DOHH2 (cell line): ENCODE measurements around the gene INPP5F.

Experiments
- H3F3A ChIP-seq: fragments of 200-600 bp; sonication (generic), shearing (Covaris generic); 2 replicates; pipeline ENCODE4 v1.6.0; 2016; ENCODE audit warnings: antibody characterized with exemption, mild to moderate bottlenecking; ENCODE audit not compliant: control insufficient read depth, insufficient read depth
- H3K27ac ChIP-seq: fragments of 200-600 bp; sonication (generic); 2 replicates; pipeline ENCODE4 v1.5.1; 2014; ENCODE audit warnings: low read depth, mild to moderate bottlenecking, low read length, moderate library complexity
- H3K27me3 ChIP-seq: fragments of 200-600 bp; sonication (generic); 2 replicates; pipeline ENCODE4 v1.6.1; 2014; ENCODE audit warnings: mild to moderate bottlenecking, low read length, mixed read lengths; ENCODE audit not compliant: control insufficient read depth
- H3K36me3 ChIP-seq: fragments of 200-600 bp; sonication (generic); 2 replicates; pipeline ENCODE4 v1.6.1; 2014; ENCODE audit warnings: mild to moderate bottlenecking, low read length, moderate library complexity, mixed read lengths; ENCODE audit not compliant: control insufficient read depth
- H3K4me1 ChIP-seq: fragments of 200-600 bp; sonication (generic); 2 replicates; pipeline ENCODE4 v1.6.1; 2014; ENCODE audit warnings: mild to moderate bottlenecking, low read length, mixed read lengths; ENCODE audit not compliant: control insufficient read depth
- H3K4me2 ChIP-seq: fragments of 200-600 bp; sonication (generic); 2 replicates; pipeline ENCODE4 v1.6.0; 2014; ENCODE audit warnings: mild to moderate bottlenecking, low read length, moderate library complexity
- H3K4me3 ChIP-seq: fragments of 200-600 bp; sonication (generic); 2 replicates; pipeline ENCODE4 v1.5.1; 2014; ENCODE audit warnings: mild to moderate bottlenecking, low read length, mixed read lengths
- H3K79me2 ChIP-seq: fragments of 200-600 bp; sonication (generic); 2 replicates; pipeline ENCODE4 v1.6.1; 2014; ENCODE audit warnings: mild to moderate bottlenecking, low read length, mixed read lengths; ENCODE audit not compliant: control insufficient read depth
- H3K9me2 ChIP-seq: fragments of 200-600 bp; sonication (generic); replicated peaks from 2 replicates; pipeline ENCODE4 v1.6.1; 2014; ENCODE audit warnings: mild to moderate bottlenecking, low read length, mixed read lengths; ENCODE audit not compliant: control insufficient read depth
- H3K9me3 ChIP-seq: fragments of 200-600 bp; sonication (generic); 2 replicates; pipeline ENCODE4 v1.6.1; 2014; ENCODE audit warnings: antibody characterized with exemption, low read length, mixed read lengths; ENCODE audit not compliant: control insufficient read depth, insufficient read depth
- H4K20me1 ChIP-seq: fragments of 200-600 bp; sonication (generic); 2 replicates; pipeline ENCODE4 v1.6.0; 2014; ENCODE audit warnings: low read depth, mild to moderate bottlenecking, antibody characterized with exemption, low read length, moderate library complexity; ENCODE audit not compliant: control insufficient read depth, insufficient read depth
- EZH2phosphoT487 ChIP-seq: fragments of 200-600 bp; sonication (generic); IDR thresholded peaks from 2 replicates; pipeline ENCODE4 v1.6.1; 2017; ENCODE audit warnings: borderline replicate concordance, mild to moderate bottlenecking, antibody characterized with exemption, low read length, moderate library complexity, mixed read lengths
- TF ChIP-seq, protein P1 (sequence below): fragments of 200-600 bp; sonication (generic); IDR thresholded peaks from one replicate; pipeline ENCODE4 v1.5.1; 2014; ENCODE audit warnings: antibody characterized with exemption, mild to moderate bottlenecking, low read depth, low read length; ENCODE audit not compliant: poor library complexity, severe bottlenecking

The INPP5F gene

DNA sequence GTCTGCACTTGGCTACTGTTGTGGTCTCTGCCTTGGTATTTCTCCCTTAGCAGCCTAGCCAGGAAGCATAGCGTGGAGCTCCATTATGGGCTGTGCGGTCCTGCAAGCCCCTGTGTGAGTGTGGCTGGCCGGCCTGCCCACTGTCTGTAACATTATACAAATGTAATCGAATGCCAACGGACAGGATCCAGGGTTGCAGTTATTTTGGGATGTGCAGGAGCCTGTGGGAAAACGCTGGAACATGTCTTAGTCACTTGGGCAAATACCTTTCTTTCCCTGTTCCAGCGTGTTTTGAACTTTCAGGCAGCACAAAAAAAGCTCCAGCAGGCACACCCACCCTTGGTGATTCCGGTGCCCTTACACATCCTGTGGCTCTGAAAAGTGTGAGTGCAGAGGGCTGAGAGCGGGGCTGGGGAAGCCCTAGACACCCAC is 45.2 kb upstream of the INPP5F start:
- H3K27me3 ChIP-seq = peaks cover 5% of the 10 kb centered on the region; the same call in 1 of the 2 replicates
- H4K20me1 ChIP-seq = no peaks in the 10 kb centered on the region
- H3K9me3 ChIP-seq = no peaks in the 10 kb centered on the region
- H3K9me2 ChIP-seq = no peaks in the 10 kb centered on the region
- H3K4me3 ChIP-seq = no peak overlapping the region
- no peak for TF ChIP-seq EZH2phosphoT487
- TF ChIP-seq, protein P1, sequence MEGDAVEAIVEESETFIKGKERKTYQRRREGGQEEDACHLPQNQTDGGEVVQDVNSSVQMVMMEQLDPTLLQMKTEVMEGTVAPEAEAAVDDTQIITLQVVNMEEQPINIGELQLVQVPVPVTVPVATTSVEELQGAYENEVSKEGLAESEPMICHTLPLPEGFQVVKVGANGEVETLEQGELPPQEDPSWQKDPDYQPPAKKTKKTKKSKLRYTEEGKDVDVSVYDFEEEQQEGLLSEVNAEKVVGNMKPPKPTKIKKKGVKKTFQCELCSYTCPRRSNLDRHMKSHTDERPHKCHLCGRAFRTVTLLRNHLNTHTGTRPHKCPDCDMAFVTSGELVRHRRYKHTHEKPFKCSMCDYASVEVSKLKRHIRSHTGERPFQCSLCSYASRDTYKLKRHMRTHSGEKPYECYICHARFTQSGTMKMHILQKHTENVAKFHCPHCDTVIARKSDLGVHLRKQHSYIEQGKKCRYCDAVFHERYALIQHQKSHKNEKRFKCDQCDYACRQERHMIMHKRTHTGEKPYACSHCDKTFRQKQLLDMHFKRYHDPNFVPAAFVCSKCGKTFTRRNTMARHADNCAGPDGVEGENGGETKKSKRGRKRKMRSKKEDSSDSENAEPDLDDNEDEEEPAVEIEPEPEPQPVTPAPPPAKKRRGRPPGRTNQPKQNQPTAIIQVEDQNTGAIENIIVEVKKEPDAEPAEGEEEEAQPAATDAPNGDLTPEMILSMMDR = no peak
- no peaks in the 10 kb centered on the region for H3K79me2 ChIP-seq
- H3K27ac ChIP-seq = no peak overlapping the region
- no peak overlapping the region for H3K4me2 ChIP-seq
- H3K36me3 ChIP-seq = no peaks in the 10 kb centered on the region
- no peaks in the 10 kb centered on the region for H3K4me1 ChIP-seq
- H3F3A ChIP-seq = no peaks in the 10 kb centered on the region; the same call in 1 of the 2 replicates

DNA sequence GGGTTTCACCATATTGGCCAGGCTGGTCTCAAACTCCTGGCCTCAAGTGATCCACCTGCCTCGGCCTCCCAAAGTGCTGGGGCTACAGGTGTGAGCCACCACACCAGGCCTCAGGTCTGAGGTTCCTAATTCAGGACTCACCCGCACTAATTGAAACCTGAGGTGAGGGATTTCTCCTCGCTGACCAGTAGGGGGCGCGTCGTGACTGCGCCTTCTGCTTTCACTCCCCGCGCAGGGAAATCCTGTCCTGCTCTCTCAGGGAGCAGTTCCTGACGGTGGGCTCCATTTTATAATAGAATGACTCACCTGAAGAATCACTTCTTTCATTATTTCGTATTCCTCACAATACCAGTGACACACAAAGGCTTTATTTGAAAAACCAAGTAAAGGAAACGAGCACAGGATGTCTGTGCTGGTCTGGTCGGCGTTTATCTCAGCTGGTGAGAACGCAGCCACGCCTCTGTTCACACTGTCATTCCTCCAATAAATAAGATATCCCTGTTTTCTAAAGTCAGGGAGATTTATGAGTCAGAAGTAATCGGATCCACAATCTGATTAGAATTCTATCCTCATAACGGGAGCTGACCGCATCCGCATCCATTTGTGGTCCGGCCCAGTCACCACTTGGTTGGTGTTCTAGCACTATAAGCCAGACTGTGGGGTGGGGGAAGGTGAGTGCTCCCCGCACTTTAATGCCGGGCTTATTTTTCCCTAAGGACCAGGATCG is 39.2 kb upstream of the INPP5F start:
- no peaks in the 10 kb centered on the region for H3K79me2 ChIP-seq
- H3K36me3 ChIP-seq = no peaks in the 10 kb centered on the region
- H3K27me3 ChIP-seq = 0 out of 2 replicates have a peak, but pooled peaks cover 3% of the 10 kb centered on the region
- H3K9me2 ChIP-seq = no peaks in the 10 kb centered on the region
- TF ChIP-seq EZH2phosphoT487 = no peak
- TF ChIP-seq, protein P1 = peak; percentile 91
- H3K4me1 ChIP-seq = peaks cover 5% of the 10 kb centered on the region
- no peaks in the 10 kb centered on the region for H4K20me1 ChIP-seq
- H3K4me3 ChIP-seq = peak overlapping the region; percentile 33; the same call in 1 of the 2 replicates
- no peak overlapping the region for H3K27ac ChIP-seq
- H3K4me2 ChIP-seq = peak overlapping the region; percentile 42
- no peaks in the 10 kb centered on the region for H3K9me3 ChIP-seq
- H3F3A ChIP-seq = no peaks in the 10 kb centered on the region; the same call in 1 of the 2 replicates

DNA sequence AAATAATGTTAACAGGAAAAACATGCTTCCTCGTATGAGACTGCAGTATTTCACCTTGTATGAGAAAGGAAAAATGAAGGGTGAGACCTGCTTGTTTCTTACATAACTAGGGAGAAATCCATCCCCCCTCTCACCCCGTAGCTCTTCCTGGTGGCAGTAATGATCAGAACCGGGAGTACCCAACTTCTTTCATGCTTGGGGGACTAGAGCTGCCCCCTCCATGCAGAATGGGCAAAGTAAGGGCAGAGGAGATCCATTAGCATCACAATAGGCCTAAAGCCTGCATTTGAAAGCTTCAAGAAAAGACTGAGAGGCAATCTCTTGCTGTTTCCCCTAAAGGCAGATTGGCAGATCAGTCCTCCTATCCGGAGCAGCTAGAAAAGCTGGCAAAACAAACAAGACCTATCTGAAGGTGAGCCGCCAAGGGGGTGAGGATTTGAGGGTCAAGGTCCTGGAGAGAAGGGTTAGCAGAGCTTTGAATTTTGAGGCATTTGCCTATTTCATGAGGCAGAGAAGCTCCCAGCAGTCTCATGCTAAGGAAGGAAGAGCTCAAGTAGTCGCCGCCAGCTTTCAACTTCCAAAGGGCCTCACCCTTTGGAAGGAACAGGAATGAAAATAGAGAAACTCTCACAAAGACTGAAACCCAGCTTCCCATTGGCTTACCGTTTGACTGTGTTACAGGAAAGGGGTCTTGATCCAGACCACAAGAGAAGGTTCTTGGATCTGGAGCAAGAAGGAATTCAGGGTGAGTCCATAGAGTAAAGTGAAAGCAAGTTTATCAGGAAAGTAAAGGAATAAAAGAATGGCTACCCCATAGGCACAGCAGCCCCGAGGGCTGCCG is 38.4 kb upstream of the INPP5F start:
- peaks cover 5% of the 10 kb centered on the region for H3K4me1 ChIP-seq

More for the DNA sequence above, 38.4 kb upstream of the INPP5F start:
- no peaks in the 10 kb centered on the region for H3K27me3 ChIP-seq
- H3F3A ChIP-seq = no peaks in the 10 kb centered on the region; the same call in 1 of the 2 replicates
- TF ChIP-seq, protein P1 = no peak
- no peak for TF ChIP-seq EZH2phosphoT487
- H3K4me2 ChIP-seq = no peak overlapping the region
- H3K36me3 ChIP-seq = no peaks in the 10 kb centered on the region
- H3K9me2 ChIP-seq = no peaks in the 10 kb centered on the region
- H3K9me3 ChIP-seq = no peaks in the 10 kb centered on the region
- H3K4me3 ChIP-seq = no peak overlapping the region
- H4K20me1 ChIP-seq = no peaks in the 10 kb centered on the region
- no peak overlapping the region for H3K27ac ChIP-seq
- no peaks in the 10 kb centered on the region for H3K79me2 ChIP-seq
